HAP-1 (cell line): ENCODE measurements around the gene CLMN.

Experiments used
- DNase-seq, 2 experiments: peaks; one replicate each; pipeline ENCODE4 v3.0.0-alpha.2; 2016 to 2020; ENCODE audit warnings: low spot score in 2 of 2
- H3K27me3 ChIP-seq: fragments of 250-450 bp; sonication (Bioruptor Pico); 2 replicates; pipeline ENCODE4 v1.5.1; 2020; ENCODE audit warnings: low read depth, mild to moderate bottlenecking, moderate library complexity
- H3K36me3 ChIP-seq: fragments of 250-450 bp; sonication (Bioruptor Pico); replicated peaks from 2 replicates; pipeline ENCODE4 v1.5.1; 2020; ENCODE audit warnings: mild to moderate bottlenecking
- H3K4me1 ChIP-seq: fragments of 250-450 bp; sonication (Bioruptor Pico); 2 replicates; pipeline ENCODE4 v1.5.1; 2020; ENCODE audit warnings: mild to moderate bottlenecking
- H3K4me3 ChIP-seq: fragments of 250-450 bp; sonication (Bioruptor Pico); 2 replicates; pipeline ENCODE4 v1.5.1; 2020; ENCODE audit warnings: mild to moderate bottlenecking, moderate library complexity
- H3K9me3 ChIP-seq: fragments of 250-450 bp; sonication (Bioruptor Pico); 2 replicates; pipeline ENCODE4 v1.5.1; 2020; ENCODE audit warnings: mild to moderate bottlenecking, moderate library complexity
- in situ Hi-C: fragments of 300-500 bp; cut with MboI; formaldehyde crosslinking; loops from 3 replicates; pipeline ENCODE4 v1.14.3; 2020; ENCODE audit warnings: low sequenced_read_pairs, inconsistent platforms, mixed read lengths

Gene CLMN

GRCh38 chr14:95300002-95300696, 19.6 kb downstream of the CLMN start:
- no peaks in the 10 kb centered on the region for H3K36me3 ChIP-seq
- H3K4me1 ChIP-seq: no peaks in the 10 kb centered on the region
- no peak for DNase-seq
- H3K4me3 ChIP-seq: no peak overlapping the region
- in situ Hi-C loops: no loop called here
- H3K27me3 ChIP-seq: no peaks in the 10 kb centered on the region
- H3K9me3 ChIP-seq: no peaks in the 10 kb centered on the region

GRCh38 chr14:95299271-95299670, 20.4 kb downstream of the CLMN start:
- DNase-seq: no peak
- H3K4me1 ChIP-seq: no peaks in the 10 kb centered on the region
- no peaks in the 10 kb centered on the region for H3K9me3 ChIP-seq
- H3K27me3 ChIP-seq: no peaks in the 10 kb centered on the region
- H3K36me3 ChIP-seq: no peaks in the 10 kb centered on the region
- H3K4me3 ChIP-seq: no peak overlapping the region
- in situ Hi-C loops: no loop called here

GRCh38 chr14:95297832-95298231, 21.9 kb downstream of the CLMN start:
- Histone ChIP-seq H3K36me3 (no peaks in the 10 kb centered on the region), H3K4me1 (no peaks in the 10 kb centered on the region), H3K4me3 (no peak overlapping the region), H3K27me3 (no peaks in the 10 kb centered on the region), H3K9me3 (no peaks in the 10 kb centered on the region)
- in situ Hi-C loops: no loop called here
- DNase-seq: no peak

- in situ Hi-C loops: no loop called here
- H3K4me3 ChIP-seq: no peak overlapping the region
- no peak for DNase-seq
- H3K9me3 ChIP-seq: no peaks in the 10 kb centered on the region
- H3K36me3 ChIP-seq: no peaks in the 10 kb centered on the region
- H3K27me3 ChIP-seq: no peaks in the 10 kb centered on the region
- no peaks in the 10 kb centered on the region for H3K4me1 ChIP-seq
Observed at GRCh38 chr14:95296966-95297365, 22.7 kb downstream of the CLMN start.

- in situ Hi-C loops: no loop called here
- no peaks in the 10 kb centered on the region for H3K36me3 ChIP-seq
- DNase-seq: no peak
- no peaks in the 10 kb centered on the region for H3K9me3 ChIP-seq
- H3K4me1 ChIP-seq: no peaks in the 10 kb centered on the region
- H3K4me3 ChIP-seq: no peak overlapping the region
- no peaks in the 10 kb centered on the region for H3K27me3 ChIP-seq
Observed at GRCh38 chr14:95295600-95296376, 23.9 kb downstream of the CLMN start.

- Histone ChIP-seq H3K9me3 (no peaks in the 10 kb centered on the region), H3K4me3 (no peak overlapping the region), H3K36me3 (no peaks in the 10 kb centered on the region), H3K4me1 (no peaks in the 10 kb centered on the region), H3K27me3 (no peaks in the 10 kb centered on the region)
- in situ Hi-C loops: no loop called here
- no peak for DNase-seq
Observed at GRCh38 chr14:95294834-95295599, 24.7 kb downstream of the CLMN start.

GRCh38 chr14:95294320-95294719, 25.4 kb downstream of the CLMN start:
- Histone ChIP-seq H3K4me1 (no peaks in the 10 kb centered on the region), H3K27me3 (no peaks in the 10 kb centered on the region), H3K4me3 (no peak overlapping the region), H3K36me3 (no peaks in the 10 kb centered on the region), H3K9me3 (no peaks in the 10 kb centered on the region)
- in situ Hi-C loops: no loop called here
- DNase-seq: no peak

- Histone ChIP-seq H3K9me3 (no peaks in the 10 kb centered on the region), H3K4me3 (no peak overlapping the region), H3K4me1 (no peaks in the 10 kb centered on the region), H3K36me3 (no peaks in the 10 kb centered on the region), H3K27me3 (no peaks in the 10 kb centered on the region)
- in situ Hi-C loops: no loop called here
- no peak for DNase-seq
Observed at GRCh38 chr14:95293449-95293848, 26.3 kb downstream of the CLMN start.

- DNase-seq: no peak
- Histone ChIP-seq H3K4me1 (no peaks in the 10 kb centered on the region), H3K36me3 (no peaks in the 10 kb centered on the region), H3K4me3 (no peak overlapping the region), H3K27me3 (no peaks in the 10 kb centered on the region), H3K9me3 (no peaks in the 10 kb centered on the region)
- in situ Hi-C loops: no loop called here
Observed at GRCh38 chr14:95292660-95293425, 26.9 kb downstream of the CLMN start.

- no peak overlapping the region for H3K4me3 ChIP-seq
Observed at GRCh38 chr14:95291859-95292542, 27.7 kb downstream of the CLMN start.

GRCh38 chr14:95290871-95291431, 28.8 kb downstream of the CLMN start:
- Histone ChIP-seq H3K27me3 (no peaks in the 10 kb centered on the region), H3K9me3 (no peaks in the 10 kb centered on the region), H3K36me3 (no peaks in the 10 kb centered on the region), H3K4me1 (no peaks in the 10 kb centered on the region), H3K4me3 (no peak overlapping the region)
- in situ Hi-C loops: no loop called here
- DNase-seq: no peak

More at GRCh38 chr14:95291859-95292542, 27.7 kb downstream of the CLMN start:
- Histone ChIP-seq H3K27me3 (no peaks in the 10 kb centered on the region), H3K36me3 (no peaks in the 10 kb centered on the region), H3K4me1 (no peaks in the 10 kb centered on the region), H3K9me3 (no peaks in the 10 kb centered on the region)
- no peak for DNase-seq
- in situ Hi-C loops: no loop called here

- no peak for DNase-seq
- Histone ChIP-seq H3K9me3 (no peaks in the 10 kb centered on the region), H3K36me3 (no peaks in the 10 kb centered on the region), H3K4me3 (no peak overlapping the region), H3K27me3 (no peaks in the 10 kb centered on the region), H3K4me1 (no peaks in the 10 kb centered on the region)
- in situ Hi-C loops: no loop called here
Observed at GRCh38 chr14:95290021-95290420, 29.7 kb downstream of the CLMN start.
